GM21825 (cell line): ENCODE measurements around the gene CMSS1.

Experiments used
- ATAC-seq: cut with Tn5 transposase; IDR thresholded peaks from one replicate; pipeline ENCODE4 v1.9.1; 2021; ENCODE audit warnings: mild to moderate bottlenecking, moderate library complexity; ENCODE audit not compliant: unreplicated experiment

Gene CMSS1

GRCh38 chr3:100010087-100010417 is 192.4 kb downstream of the CMSS1 start:
- no peak for ATAC-seq

- no peak for ATAC-seq
These were observed 201.1 kb downstream of the CMSS1 start for GRCh38 chr3:100018806-100019205.

- ATAC-seq, result no peak
These were observed 202.1 kb downstream of the CMSS1 start for GRCh38 chr3:100019719-100020118.

DNA sequence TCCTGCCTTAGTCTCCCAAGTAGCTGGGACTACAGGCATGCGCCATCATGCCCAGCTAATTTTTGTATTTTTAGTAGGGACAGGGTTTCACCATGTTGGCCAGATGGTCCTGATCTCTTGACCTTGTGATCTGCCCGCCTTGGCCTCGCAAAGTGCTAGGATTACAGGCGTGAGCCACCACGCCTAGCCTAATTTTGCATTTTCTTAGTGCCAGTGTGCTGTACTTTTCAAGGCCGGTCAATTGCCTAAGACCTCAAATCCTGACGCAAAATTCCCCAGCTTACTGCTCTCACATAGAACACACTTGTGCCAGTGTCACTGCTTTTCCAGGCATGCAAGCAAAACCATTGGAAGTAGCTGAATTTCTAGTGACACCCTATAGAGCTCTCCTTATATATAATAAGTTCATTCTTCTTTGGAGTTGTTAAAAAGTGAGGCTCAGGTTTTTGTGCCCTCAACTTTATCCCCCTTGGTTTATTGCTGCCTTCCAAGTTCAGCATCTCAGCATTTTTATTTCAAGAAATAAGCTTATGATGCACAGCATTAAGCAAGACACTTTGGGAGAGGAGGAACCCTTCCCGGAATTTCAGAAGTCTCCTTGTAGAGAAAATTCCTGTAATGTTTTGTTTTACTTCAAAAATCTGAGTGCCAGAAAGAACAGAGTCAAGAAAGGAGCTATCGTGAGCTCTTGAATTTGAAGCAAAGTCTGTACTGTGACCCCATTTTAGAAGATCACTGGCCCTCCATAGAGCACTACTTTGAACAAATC is 203.4 kb downstream of the CMSS1 start:
- no peak for ATAC-seq

- no peak for ATAC-seq
These were observed 204.8 kb downstream of the CMSS1 start for GRCh38 chr3:100022506-100022905.

DNA sequence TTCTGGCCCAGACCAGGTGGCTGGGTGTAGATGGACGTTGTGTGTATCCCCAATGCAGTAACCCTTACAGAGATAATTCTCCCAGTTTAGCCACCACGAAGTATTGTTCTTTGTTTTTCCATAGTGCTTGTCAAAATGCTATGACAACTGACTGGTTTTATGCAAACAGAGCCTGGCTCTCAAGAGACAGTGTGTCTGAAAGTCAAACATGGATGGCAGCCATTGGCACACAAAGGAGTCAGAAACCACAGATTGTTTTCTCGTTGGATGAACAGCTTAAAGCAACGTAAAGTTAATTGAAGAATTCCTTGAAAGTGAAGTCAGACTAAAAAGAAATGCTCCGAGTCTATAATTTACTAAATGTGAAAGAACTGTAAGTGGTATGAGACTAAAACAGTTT is 205.5 kb downstream of the CMSS1 start:
- ATAC-seq, result no peak

GRCh38 chr3:100023595-100023994 is 205.9 kb downstream of the CMSS1 start:
- ATAC-seq, result no peak

- ATAC-seq, result no peak
These were observed 207.1 kb downstream of the CMSS1 start for GRCh38 chr3:100024520-100025303.

- ATAC-seq, result no peak
These were observed 209.7 kb downstream of the CMSS1 start for GRCh38 chr3:100027321-100027720.

DNA sequence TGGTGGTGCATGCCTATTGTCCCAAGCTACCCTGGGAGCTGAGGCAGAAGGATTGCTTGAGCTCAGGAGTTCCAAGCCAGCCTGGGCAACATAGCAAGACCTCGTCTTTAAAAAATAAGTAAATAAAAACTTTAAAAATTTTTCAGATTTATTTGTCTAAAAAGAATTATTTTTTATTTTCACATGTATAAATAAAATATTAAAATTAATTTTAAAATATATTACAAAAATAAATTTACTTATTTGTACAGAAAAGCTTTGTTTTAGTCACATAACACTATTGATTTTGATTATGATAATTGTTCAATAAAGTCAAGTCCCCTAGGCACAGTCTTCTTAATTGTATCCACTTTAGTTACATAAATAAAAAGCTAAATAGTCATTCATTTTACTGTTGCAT is 211.4 kb downstream of the CMSS1 start:
- ATAC-seq, result no peak

DNA sequence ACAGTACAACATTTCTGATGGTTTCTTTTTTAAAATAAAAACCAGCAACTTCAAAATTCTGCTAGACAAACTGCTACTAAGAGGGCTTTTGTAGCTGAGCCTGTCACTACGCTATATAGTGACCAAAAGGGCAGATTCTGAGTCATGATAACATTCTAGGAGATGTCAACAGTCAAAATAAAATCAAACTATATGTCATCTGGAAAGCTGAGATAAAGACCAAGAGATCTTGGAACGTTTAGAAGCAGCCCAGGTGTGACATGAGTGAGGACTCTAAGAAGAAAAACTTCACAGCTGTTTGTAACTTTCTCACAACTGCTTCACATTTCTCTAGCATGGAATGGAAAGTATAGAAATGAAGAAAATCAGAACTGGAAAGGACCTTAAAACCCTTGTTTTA is 212.0 kb downstream of the CMSS1 start:
- ATAC-seq, result no peak

GRCh38 chr3:100030346-100030745 is 212.7 kb downstream of the CMSS1 start:
- ATAC-seq, result no peak

DNA sequence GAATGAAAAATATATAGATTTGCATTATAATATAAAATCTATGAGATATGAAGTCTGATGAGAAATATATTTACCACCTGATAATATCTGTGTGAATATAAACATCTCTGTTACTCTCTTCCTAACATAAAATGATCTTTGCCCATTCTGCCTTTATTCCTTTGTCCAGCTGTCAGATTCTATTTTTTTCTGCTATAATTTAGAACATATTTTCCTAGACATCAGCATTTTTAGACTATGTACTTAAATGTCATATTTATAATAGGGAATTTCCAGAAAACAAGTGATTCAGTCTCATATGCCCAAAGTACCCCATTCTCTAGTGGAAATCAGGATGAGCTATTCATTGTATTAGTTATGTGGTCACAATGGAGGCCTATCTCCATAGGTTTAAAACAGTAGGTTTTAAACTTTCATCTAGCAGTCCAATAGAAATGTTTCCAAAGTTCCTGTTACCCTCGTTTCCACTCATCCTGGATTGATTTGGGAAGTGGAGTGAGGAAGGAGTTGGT is 213.3 kb downstream of the CMSS1 start:
- no peak for ATAC-seq

- no peak for ATAC-seq
These were observed 214.6 kb downstream of the CMSS1 start for GRCh38 chr3:100032243-100032642.

GRCh38 chr3:100033184-100033583 is 215.5 kb downstream of the CMSS1 start:
- ATAC-seq, result no peak

DNA sequence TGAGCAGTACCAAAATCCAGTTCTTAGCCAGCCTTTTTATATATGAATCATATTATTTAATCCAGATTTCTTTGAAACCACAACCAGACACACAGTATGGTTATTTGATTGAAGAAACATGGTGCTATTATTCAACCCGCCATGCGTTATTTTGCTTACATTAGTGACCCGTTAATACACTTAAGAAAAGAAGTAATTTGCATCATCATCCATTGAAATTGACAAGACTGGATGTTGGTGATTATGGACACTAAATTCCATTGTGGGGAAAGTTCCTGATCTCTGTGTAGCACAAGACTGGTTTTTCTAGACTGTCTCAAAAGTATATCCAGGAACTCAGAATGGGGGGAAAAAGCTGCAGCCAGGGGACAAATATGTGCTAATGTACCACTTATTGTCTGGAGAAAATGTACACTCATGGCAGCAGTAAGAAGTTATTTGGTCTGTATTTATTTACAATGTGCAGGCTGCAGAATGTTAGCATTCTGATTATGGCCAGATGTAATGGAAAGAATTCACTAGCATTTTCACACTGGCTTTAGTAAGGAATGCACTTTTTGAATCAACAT is 216.3 kb downstream of the CMSS1 start:
- ATAC-seq, result no peak

DNA sequence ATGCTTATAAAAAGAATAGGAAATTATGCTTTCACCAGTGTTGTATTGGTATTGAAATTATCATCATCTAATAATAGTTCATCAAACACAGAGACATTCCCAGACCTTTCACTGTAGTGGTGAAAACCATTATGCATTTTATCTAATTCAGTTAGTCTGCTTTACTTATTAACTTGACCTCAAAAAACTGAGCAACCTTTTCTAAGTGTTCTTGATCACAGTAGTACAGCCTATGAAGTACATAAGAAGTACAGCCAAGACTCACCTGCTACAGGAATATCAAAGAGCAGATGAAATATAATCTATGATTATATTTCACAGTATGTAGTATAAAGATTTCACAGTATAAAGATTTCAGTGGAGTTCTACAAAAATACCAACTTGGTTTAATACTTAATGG is 221.4 kb downstream of the CMSS1 start:
- ATAC-seq, result no peak

GRCh38 chr3:100040451-100041225 is 223.0 kb downstream of the CMSS1 start:
- ATAC-seq, result no peak

DNA sequence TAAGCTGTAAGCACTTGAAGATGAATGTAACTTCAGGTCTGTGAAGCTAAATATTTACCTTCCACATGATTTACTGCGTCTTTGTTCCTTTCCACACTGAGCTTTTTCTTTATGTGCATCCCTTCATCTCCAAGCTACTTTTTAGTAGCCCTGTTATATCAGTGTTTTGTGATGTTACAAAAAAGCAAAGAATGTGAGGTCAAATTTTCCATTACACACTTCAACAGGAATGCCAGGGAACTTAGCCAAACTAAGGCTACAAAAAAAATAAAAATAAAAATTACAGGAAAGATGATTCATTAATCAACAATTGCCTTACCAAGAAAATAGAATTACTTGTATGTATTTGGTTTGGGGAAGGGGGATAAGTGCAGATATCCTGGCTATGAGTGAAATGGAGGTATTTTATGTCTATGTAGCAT is 223.7 kb downstream of the CMSS1 start:
- no peak for ATAC-seq

GRCh38 chr3:100042166-100042981 is 224.7 kb downstream of the CMSS1 start:
- ATAC-seq, result no peak
